ENCODE measurements around the gene GOLGA8R.
"Not testable (repeated sequence)": the region's sequence is repeated elsewhere in the genome, so short reads cannot be mapped to it uniquely, and the experiment has no call there.

The GOLGA8R gene, protein sequence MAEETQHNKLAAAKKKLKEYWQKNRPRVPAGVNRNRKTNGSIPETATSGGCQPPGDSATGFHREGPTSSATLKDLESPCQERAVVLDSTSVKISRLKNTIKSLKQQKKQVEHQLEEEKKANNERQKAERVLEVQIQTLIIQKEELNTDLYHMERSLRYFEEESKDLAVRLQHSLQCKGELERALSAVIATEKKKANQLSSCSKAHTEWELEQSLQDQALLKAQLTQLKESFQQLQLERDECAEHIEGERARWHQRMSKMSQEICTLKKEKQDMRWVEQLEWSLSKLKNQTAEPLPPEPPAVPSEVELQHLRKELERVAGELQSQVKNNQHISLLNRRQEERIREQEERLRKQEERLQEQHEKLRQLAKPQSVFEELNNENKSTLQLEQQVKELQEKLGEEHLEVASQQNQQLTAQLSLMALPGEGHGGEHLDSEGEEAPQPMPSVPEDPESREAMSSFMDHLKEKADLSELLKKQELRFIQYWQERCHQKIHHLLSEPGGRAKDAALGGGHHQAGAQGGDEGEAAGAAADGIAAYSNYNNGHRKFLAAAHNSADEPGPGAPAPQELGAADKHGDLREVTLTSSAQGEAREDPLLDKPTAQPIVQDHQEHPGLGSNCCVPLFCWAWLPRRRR

DNA sequence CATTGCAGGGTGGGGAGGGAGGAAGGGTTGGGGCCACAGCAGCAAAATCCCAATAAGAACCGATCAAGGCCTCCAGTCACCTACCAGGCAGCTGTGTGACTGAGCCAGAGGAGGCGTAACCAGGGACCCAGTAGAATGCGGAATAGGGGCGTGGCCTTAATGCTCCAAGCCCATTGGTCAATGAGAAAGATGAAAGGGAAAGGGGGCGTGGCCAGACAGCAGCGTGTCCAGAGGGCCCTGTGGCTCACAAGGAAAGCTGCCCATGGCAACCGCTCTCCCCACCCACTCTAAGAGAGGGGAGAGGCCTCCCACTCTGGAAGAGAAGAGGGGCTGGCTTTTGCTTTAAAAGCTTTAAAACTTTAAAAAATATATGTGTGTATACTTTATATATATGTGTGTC, at the start of gene GOLGA8R:
TSS of gene GOLGA8R (minus strand) at position 101 of the 400 bp plus-strand sequence. CDS start at position 3, 98 bp downstream.
- H3K36me3 ChIP-seq (ENCODE audit: control insufficient read depth in 2 of 2, insufficient read depth in 2 of 2, low read length in 2 of 2); H3K9ac ChIP-seq (ENCODE audit: low read length in 2 of 2); H3K4me1 ChIP-seq (ENCODE audit: control insufficient read depth, insufficient read depth, low read length); H3K27me3 ChIP-seq (ENCODE audit: control insufficient read depth in 1 of 2, insufficient read depth in 2 of 2, low read length in 2 of 2); H3K9me3 ChIP-seq (ENCODE audit: control insufficient read depth in 2 of 2, low read length in 2 of 2); H3K27ac ChIP-seq (ENCODE audit: low read length); H3K4me3 ChIP-seq (ENCODE audit: low read length in 2 of 2): not testable (repeated sequence)

- H3K27ac ChIP-seq (ENCODE audit: low read length); H3K4me1 ChIP-seq (ENCODE audit: control insufficient read depth, insufficient read depth, low read length); H3K9me3 ChIP-seq (ENCODE audit: control insufficient read depth in 2 of 2, low read length in 2 of 2); H3K9ac ChIP-seq (ENCODE audit: low read length in 2 of 2); H3K36me3 ChIP-seq (ENCODE audit: control insufficient read depth in 2 of 2, insufficient read depth in 2 of 2, low read length in 2 of 2); H3K4me3 ChIP-seq (ENCODE audit: low read length in 2 of 2); H3K27me3 ChIP-seq (ENCODE audit: control insufficient read depth in 1 of 2, insufficient read depth in 2 of 2, low read length in 2 of 2): not testable (repeated sequence)
These were observed 49.8 kb upstream of the GOLGA8R start for GRCh38 chr15:30463849-30464248.

DNA sequence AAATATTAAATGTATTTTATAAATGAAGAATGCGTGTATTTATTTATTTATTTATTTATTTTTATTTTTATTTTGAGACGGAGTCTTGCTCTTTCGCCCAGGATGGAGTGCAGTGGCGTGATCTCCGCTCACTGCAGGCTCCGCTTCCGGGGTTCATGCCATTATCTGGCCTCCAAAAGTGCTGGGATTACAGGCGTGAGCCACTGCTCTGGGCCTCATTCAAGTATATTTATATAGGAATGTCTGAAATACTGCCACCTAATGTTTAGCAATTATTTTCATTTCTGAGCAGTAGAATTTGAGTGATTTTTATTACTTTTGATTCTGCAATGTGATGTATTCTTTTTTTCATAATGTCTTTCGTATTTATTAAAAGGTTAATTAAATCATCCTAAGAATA, 48.1 kb upstream of the GOLGA8R start:
- H3K36me3 ChIP-seq (ENCODE audit: control insufficient read depth in 2 of 2, insufficient read depth in 2 of 2, low read length in 2 of 2); H3K9ac ChIP-seq (ENCODE audit: low read length in 2 of 2); H3K4me1 ChIP-seq (ENCODE audit: control insufficient read depth, insufficient read depth, low read length); H3K4me3 ChIP-seq (ENCODE audit: low read length in 2 of 2); H3K9me3 ChIP-seq (ENCODE audit: control insufficient read depth in 2 of 2, low read length in 2 of 2); H3K27ac ChIP-seq (ENCODE audit: low read length); H3K27me3 ChIP-seq (ENCODE audit: control insufficient read depth in 1 of 2, insufficient read depth in 2 of 2, low read length in 2 of 2): not testable (repeated sequence)

GRCh38 chr15:30452702-30453101, 38.6 kb upstream of the GOLGA8R start:
- not testable (repeated sequence) for H3K27me3 ChIP-seq (ENCODE audit: control insufficient read depth in 1 of 2, insufficient read depth in 2 of 2, low read length in 2 of 2); H3K4me3 ChIP-seq (ENCODE audit: low read length in 2 of 2); H3K27ac ChIP-seq (ENCODE audit: low read length); H3K4me1 ChIP-seq (ENCODE audit: control insufficient read depth, insufficient read depth, low read length); H3K9me3 ChIP-seq (ENCODE audit: control insufficient read depth in 2 of 2, low read length in 2 of 2); H3K36me3 ChIP-seq (ENCODE audit: control insufficient read depth in 2 of 2, insufficient read depth in 2 of 2, low read length in 2 of 2); H3K9ac ChIP-seq (ENCODE audit: low read length in 2 of 2)

- H3K4me3 ChIP-seq (ENCODE audit: low read length in 2 of 2); H3K36me3 ChIP-seq (ENCODE audit: control insufficient read depth in 2 of 2, insufficient read depth in 2 of 2, low read length in 2 of 2); H3K9me3 ChIP-seq (ENCODE audit: control insufficient read depth in 2 of 2, low read length in 2 of 2); H3K9ac ChIP-seq (ENCODE audit: low read length in 2 of 2); H3K27ac ChIP-seq (ENCODE audit: low read length); H3K27me3 ChIP-seq (ENCODE audit: control insufficient read depth in 1 of 2, insufficient read depth in 2 of 2, low read length in 2 of 2); H3K4me1 ChIP-seq (ENCODE audit: control insufficient read depth, insufficient read depth, low read length): not testable (repeated sequence)
These were observed 24.3 kb upstream of the GOLGA8R start for GRCh38 chr15:30438348-30438747.

DNA sequence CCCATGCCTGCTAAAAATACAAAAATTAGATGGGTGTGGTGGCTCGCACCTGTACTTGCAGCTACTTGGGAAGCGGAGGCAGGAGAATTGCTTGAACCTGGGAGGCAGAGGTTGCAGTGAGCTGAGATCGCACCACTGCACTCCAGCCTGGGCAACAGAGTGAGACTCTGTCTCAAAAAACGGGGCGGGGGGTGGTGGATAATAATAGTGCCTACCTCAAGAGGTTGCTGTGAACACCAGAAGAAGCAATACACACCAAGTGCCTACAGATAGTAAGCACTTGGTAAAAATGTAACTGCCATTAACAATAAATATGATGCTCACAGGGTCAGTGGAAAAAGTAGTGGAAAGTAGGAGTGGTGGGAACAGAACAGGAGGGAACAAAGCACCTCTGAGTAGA, 21.8 kb upstream of the GOLGA8R start:
- not testable (repeated sequence) for H3K9me3 ChIP-seq (ENCODE audit: control insufficient read depth in 2 of 2, low read length in 2 of 2); H3K9ac ChIP-seq (ENCODE audit: low read length in 2 of 2); H3K27ac ChIP-seq (ENCODE audit: low read length); H3K4me1 ChIP-seq (ENCODE audit: control insufficient read depth, insufficient read depth, low read length); H3K4me3 ChIP-seq (ENCODE audit: low read length in 2 of 2); H3K36me3 ChIP-seq (ENCODE audit: control insufficient read depth in 2 of 2, insufficient read depth in 2 of 2, low read length in 2 of 2); H3K27me3 ChIP-seq (ENCODE audit: control insufficient read depth in 1 of 2, insufficient read depth in 2 of 2, low read length in 2 of 2)

DNA sequence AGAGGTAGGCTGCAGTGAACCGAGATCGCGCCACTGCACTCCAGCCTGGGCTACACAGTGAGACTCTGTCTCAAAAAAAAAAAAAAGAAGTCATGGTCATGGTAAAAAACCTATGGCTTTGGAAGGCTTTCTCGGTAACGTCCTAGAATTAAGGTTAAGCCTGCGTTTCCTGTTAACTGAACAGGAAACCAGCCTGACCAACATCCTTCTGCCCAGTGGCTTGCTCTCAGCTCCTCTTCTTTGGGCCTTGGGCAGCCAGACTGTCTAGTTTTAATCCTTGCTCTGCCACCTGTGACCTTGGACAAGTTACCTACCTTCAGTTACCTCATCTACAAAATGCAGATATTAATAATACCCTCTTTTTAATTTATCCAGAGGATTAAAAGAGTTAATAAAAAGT, 6.7 kb upstream of the GOLGA8R start:
- H3K4me1 ChIP-seq (ENCODE audit: control insufficient read depth, insufficient read depth, low read length); H3K9me3 ChIP-seq (ENCODE audit: control insufficient read depth in 2 of 2, low read length in 2 of 2); H3K27me3 ChIP-seq (ENCODE audit: control insufficient read depth in 1 of 2, insufficient read depth in 2 of 2, low read length in 2 of 2); H3K4me3 ChIP-seq (ENCODE audit: low read length in 2 of 2); H3K36me3 ChIP-seq (ENCODE audit: control insufficient read depth in 2 of 2, insufficient read depth in 2 of 2, low read length in 2 of 2); H3K9ac ChIP-seq (ENCODE audit: low read length in 2 of 2); H3K27ac ChIP-seq (ENCODE audit: low read length): not testable (repeated sequence)

DNA sequence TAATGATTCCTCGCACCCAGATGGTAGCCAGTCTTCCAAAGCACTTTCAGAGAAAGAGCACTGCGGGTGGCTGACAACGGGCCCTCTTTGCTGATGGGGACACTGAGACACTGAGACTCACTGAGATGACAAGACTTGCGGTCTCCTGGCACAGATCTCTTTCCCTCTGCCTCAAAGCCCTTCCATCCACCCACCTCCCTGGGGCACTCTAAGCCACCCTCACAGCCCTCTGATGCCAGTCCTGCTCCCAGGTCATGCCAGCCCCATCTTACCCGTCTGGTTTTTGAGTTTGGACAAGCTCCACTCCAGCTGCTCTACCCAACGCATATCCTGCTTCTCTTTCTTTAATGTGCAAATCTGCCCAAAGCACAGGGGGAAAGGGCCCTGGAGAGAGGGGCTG, 6.4 kb downstream of the GOLGA8R start:
- H3K4me3 ChIP-seq (ENCODE audit: low read length in 2 of 2); H3K27ac ChIP-seq (ENCODE audit: low read length); H3K36me3 ChIP-seq (ENCODE audit: control insufficient read depth in 2 of 2, insufficient read depth in 2 of 2, low read length in 2 of 2); H3K9me3 ChIP-seq (ENCODE audit: control insufficient read depth in 2 of 2, low read length in 2 of 2); H3K27me3 ChIP-seq (ENCODE audit: control insufficient read depth in 1 of 2, insufficient read depth in 2 of 2, low read length in 2 of 2); H3K9ac ChIP-seq (ENCODE audit: low read length in 2 of 2); H3K4me1 ChIP-seq (ENCODE audit: control insufficient read depth, insufficient read depth, low read length): not testable (repeated sequence)

DNA sequence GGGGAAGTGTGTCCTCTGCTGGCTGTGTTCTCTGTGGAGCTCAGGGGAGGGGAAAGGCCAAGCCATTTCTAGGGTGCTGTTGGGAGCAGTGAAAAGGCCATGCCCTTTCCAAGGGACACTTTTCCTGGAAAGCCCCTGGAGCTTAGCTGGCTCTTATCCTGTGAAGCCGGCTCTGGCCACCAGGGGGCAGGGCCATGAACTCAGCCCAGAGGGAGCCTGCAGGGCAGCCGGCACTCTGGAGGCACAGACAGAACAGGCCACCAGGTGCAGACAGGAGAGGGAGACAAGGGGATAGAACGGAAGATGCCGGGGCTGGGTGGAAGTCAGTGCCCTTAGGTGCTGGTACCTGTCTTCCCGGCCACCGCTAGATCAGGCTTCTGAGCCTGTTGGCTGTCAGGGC, 15.1 kb downstream of the GOLGA8R start:
- H3K36me3 ChIP-seq (ENCODE audit: control insufficient read depth in 2 of 2, insufficient read depth in 2 of 2, low read length in 2 of 2); H3K4me3 ChIP-seq (ENCODE audit: low read length in 2 of 2); H3K9ac ChIP-seq (ENCODE audit: low read length in 2 of 2); H3K27me3 ChIP-seq (ENCODE audit: control insufficient read depth in 1 of 2, insufficient read depth in 2 of 2, low read length in 2 of 2); H3K4me1 ChIP-seq (ENCODE audit: control insufficient read depth, insufficient read depth, low read length); H3K9me3 ChIP-seq (ENCODE audit: control insufficient read depth in 2 of 2, low read length in 2 of 2); H3K27ac ChIP-seq (ENCODE audit: low read length): not testable (repeated sequence)

GRCh38 chr15:30393664-30393991, 20.4 kb downstream of the GOLGA8R start:
- not testable (repeated sequence) for H3K9me3 ChIP-seq (ENCODE audit: control insufficient read depth in 2 of 2, low read length in 2 of 2); H3K27ac ChIP-seq (ENCODE audit: low read length); H3K27me3 ChIP-seq (ENCODE audit: control insufficient read depth in 1 of 2, insufficient read depth in 2 of 2, low read length in 2 of 2); H3K36me3 ChIP-seq (ENCODE audit: control insufficient read depth in 2 of 2, insufficient read depth in 2 of 2, low read length in 2 of 2); H3K4me3 ChIP-seq (ENCODE audit: low read length in 2 of 2); H3K4me1 ChIP-seq (ENCODE audit: control insufficient read depth, insufficient read depth, low read length); H3K9ac ChIP-seq (ENCODE audit: low read length in 2 of 2)

DNA sequence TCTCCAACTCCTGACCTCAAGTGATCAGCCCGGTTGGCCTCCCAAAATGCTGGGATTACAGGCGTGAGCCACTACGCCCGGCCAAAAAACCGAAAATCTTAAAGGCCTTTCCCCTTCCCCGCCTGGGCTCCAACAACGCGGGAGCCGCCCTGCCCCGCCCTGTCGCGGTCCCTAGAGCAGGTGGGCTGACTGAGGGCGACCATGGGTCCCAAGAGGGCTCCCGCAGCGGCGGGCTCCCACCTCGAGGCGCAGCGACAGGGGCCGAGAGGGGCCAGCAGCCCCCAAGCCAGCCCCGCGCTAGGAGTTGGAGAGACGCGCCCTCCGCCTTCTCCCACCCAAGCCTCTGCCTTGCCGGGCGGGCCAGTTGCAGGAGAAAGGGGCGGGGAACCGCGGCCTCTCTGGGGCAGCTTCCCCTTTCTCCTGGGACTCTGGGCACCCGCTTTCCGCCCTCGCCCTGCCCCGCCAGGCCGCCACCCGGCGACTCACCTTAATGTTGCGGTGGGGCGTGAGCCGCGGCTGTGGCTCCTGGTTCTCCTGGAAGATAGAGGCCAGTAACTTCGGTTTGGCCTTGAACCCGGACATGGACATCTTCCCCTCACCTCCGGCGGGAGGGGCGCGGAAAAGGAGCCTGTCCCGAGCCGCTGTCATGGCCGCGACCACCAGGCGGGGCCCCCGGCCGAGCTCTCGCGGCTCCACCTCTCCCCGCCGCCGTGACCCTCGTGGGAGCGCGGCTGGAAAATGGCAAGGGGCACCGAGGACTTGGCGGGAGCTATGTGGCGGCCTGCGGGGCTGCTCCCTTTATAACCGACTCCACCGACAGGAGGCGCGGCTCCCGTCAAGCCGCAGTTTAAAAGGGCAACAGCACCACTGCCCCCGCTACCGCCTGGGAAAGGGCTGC, 21.0 kb downstream of the GOLGA8R start, which contains the start of gene CHRFAM7A:
TSS of gene CHRFAM7A (minus strand) at position 775 of the 898 bp plus-strand sequence. CDS start 10,189 bp downstream, outside the sequence.
- H3K9ac ChIP-seq (ENCODE audit: low read length in 2 of 2); H3K9me3 ChIP-seq (ENCODE audit: control insufficient read depth in 2 of 2, low read length in 2 of 2); H3K4me3 ChIP-seq (ENCODE audit: low read length in 2 of 2); H3K4me1 ChIP-seq (ENCODE audit: control insufficient read depth, insufficient read depth, low read length); H3K27ac ChIP-seq (ENCODE audit: low read length); H3K36me3 ChIP-seq (ENCODE audit: control insufficient read depth in 2 of 2, insufficient read depth in 2 of 2, low read length in 2 of 2); H3K27me3 ChIP-seq (ENCODE audit: control insufficient read depth in 1 of 2, insufficient read depth in 2 of 2, low read length in 2 of 2): not testable (repeated sequence)
